ENCODE measurements around the gene RNU6-1.
A peak's percentile ranks its signal among the peaks of the same experiment; 100 is the strongest.

The RNU6-1 gene

GRCh38 chr15:67841513-67841762 lies 1.6 kb upstream of the RNU6-1 start:
- H3K4me3 ChIP-seq (ENCODE audit: control insufficient read depth, low read depth, low read length) = no peak overlapping the region
- TF ChIP-seq, protein P1, sequence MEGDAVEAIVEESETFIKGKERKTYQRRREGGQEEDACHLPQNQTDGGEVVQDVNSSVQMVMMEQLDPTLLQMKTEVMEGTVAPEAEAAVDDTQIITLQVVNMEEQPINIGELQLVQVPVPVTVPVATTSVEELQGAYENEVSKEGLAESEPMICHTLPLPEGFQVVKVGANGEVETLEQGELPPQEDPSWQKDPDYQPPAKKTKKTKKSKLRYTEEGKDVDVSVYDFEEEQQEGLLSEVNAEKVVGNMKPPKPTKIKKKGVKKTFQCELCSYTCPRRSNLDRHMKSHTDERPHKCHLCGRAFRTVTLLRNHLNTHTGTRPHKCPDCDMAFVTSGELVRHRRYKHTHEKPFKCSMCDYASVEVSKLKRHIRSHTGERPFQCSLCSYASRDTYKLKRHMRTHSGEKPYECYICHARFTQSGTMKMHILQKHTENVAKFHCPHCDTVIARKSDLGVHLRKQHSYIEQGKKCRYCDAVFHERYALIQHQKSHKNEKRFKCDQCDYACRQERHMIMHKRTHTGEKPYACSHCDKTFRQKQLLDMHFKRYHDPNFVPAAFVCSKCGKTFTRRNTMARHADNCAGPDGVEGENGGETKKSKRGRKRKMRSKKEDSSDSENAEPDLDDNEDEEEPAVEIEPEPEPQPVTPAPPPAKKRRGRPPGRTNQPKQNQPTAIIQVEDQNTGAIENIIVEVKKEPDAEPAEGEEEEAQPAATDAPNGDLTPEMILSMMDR (IDR thresholded peaks at IDR 0.05; ENCODE audit: control insufficient read depth, insufficient read depth, low read depth, low read length, missing control alignments) = no peak
- no peak for DNase-seq (ENCODE audit: low read depth)

GRCh38 chr15:67840749-67841512 lies 1.1 kb upstream of the RNU6-1 start:
- TF ChIP-seq, protein P1 (IDR thresholded peaks at IDR 0.05; ENCODE audit: control insufficient read depth, insufficient read depth, low read depth, low read length, missing control alignments) = peak; percentile 9
- no peak for DNase-seq (ENCODE audit: low read depth)

GRCh38 chr15:67839499-67839928 lies 331 bp downstream of the RNU6-1 start:
- DNase-seq (ENCODE audit: low read depth) = no peak
- H3K4me3 ChIP-seq (ENCODE audit: control insufficient read depth, low read depth, low read length) = peak overlapping the region; percentile 26

More at GRCh38 chr15:67840749-67841512, 1.1 kb upstream of the RNU6-1 start:
- peak overlapping the region; percentile 92 for H3K4me3 ChIP-seq (ENCODE audit: control insufficient read depth, low read depth, low read length)

GRCh38 chr15:67838789-67839332 lies 984 bp downstream of the RNU6-1 start:
- TF ChIP-seq, protein P1 (IDR thresholded peaks at IDR 0.05; ENCODE audit: control insufficient read depth, insufficient read depth, low read depth, low read length, missing control alignments) = no peak
- no peak overlapping the region for H3K4me3 ChIP-seq (ENCODE audit: control insufficient read depth, low read depth, low read length)
- DNase-seq (ENCODE audit: low read depth) = no peak

More at GRCh38 chr15:67839499-67839928, 331 bp downstream of the RNU6-1 start:
- TF ChIP-seq, protein P1 (IDR thresholded peaks at IDR 0.05; ENCODE audit: control insufficient read depth, insufficient read depth, low read depth, low read length, missing control alignments) = no peak

- TF ChIP-seq, protein P1 (IDR thresholded peaks at IDR 0.05; ENCODE audit: control insufficient read depth, insufficient read depth, low read depth, low read length, missing control alignments) = no peak
- no peak for DNase-seq (ENCODE audit: low read depth)
- no peak overlapping the region for H3K4me3 ChIP-seq (ENCODE audit: control insufficient read depth, low read depth, low read length)
Measured at GRCh38 chr15:67836955-67837354, 2.9 kb downstream of the RNU6-1 start.

GRCh38 chr15:67836477-67836876 lies 3.4 kb downstream of the RNU6-1 start:
- DNase-seq (ENCODE audit: low read depth) = no peak
- no peak overlapping the region; the same call in 1 of the 2 replicates for H3K4me3 ChIP-seq (ENCODE audit: control insufficient read depth, low read depth, low read length)

More at GRCh38 chr15:67836477-67836876, 3.4 kb downstream of the RNU6-1 start:
- TF ChIP-seq, protein P1 (IDR thresholded peaks at IDR 0.05; ENCODE audit: control insufficient read depth, insufficient read depth, low read depth, low read length, missing control alignments) = peak; percentile 78
